Right atrium auricular region (tissue), 2 donors: ENCODE measurements around the gene BOC. TPM values are rescaled to one million over a fixed set of nuclear protein-coding genes. Genes with fewer than 3 reads are reported as not detected.

ENCODE experiments used
- DNase-seq: peaks from one replicate; pipeline ENCODE4 v3.0.0-alpha.2; 2019; ENCODE audit warnings: low spot score
- H3K27ac ChIP-seq, 2 donors: fragments of 200-600 bp; sonication (generic); 1 replicate in 1 of 2; 2 replicates in 1 of 2; pipeline ENCODE4 v1.5.1; 2016 to 2019
- H3K27me3 ChIP-seq, 2 donors: fragments of 200-600 bp; sonication (generic); one replicate each; pipeline versions ENCODE4 v1.5.1 to v1.6.0; 2017 to 2019
- H3K36me3 ChIP-seq: fragments of 200-600 bp; sonication (generic); one replicate; pipeline ENCODE4 v1.5.1; 2016
- H3K4me1 ChIP-seq, 2 donors: fragments of 200-600 bp; sonication (generic); one replicate each; pipeline versions ENCODE4 v1.5.1 to v1.6.0; 2017 to 2019
- H3K4me3 ChIP-seq, 2 donors: fragments of 200-600 bp; sonication (generic); 1 replicate in 1 of 2; 2 replicates in 1 of 2; pipeline ENCODE4 v1.5.1; 2017 to 2019; ENCODE audit warnings: mild to moderate bottlenecking in 1 of 2, moderate library complexity in 1 of 2
- H3K9me3 ChIP-seq, 2 donors: fragments of 200-600 bp; sonication (generic); one replicate each; pipeline ENCODE4 v1.5.1; 2019
- total RNA-seq, 2 donors: library from RNA; depleted of rRNA; stranded (reverse); fragments of >200 nt; gene quantifications; one replicate each; pipeline ENCODE4 v1.1.0, GENCODE V29; 2016
- TF ChIP-seq, protein P1 (sequence below), 2 donors: fragments of 200-600 bp; sonication (generic); IDR thresholded peaks; one replicate each; pipeline ENCODE4 v1.5.1; 2019; ENCODE audit warnings: antibody characterized with exemption in 2 of 2

BOC gene
- total RNA-seq, 2 donors from 2014 or later: 10.6 to 15.4 TPM

DNA sequence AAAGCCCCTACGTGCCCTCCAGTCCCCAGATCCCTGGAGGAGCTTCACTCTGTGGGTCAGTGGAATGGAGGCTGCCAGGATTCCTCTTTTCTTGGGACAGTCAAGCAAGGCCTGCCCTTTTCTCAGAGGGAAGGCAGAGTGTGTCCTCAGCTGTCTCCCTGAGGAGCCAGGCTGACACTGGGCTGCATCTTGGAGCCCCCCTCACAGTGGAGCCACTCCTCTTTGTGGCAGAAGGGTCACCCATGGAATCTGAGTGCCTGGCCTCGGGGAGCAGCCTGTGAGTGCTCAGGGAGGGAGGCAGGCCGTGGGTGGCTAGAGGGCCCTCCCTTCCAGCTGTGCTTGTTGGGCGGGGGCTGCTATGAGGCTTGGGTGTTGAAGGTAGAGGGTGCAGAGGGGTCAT is 41.2 kb downstream of the BOC start:
- Histone ChIP-seq H3K4me1 (peaks cover 0 to 27% of the 10 kb centered on the region in 2 donors), H3K27ac (no peak overlapping the region), H3K4me3 (no peak overlapping the region), H3K36me3 (no peaks in the 10 kb centered on the region), H3K9me3 (no peaks in the 10 kb centered on the region), H3K27me3 (no peaks in the 10 kb centered on the region)
- no peak for DNase-seq
- TF ChIP-seq, protein P1, sequence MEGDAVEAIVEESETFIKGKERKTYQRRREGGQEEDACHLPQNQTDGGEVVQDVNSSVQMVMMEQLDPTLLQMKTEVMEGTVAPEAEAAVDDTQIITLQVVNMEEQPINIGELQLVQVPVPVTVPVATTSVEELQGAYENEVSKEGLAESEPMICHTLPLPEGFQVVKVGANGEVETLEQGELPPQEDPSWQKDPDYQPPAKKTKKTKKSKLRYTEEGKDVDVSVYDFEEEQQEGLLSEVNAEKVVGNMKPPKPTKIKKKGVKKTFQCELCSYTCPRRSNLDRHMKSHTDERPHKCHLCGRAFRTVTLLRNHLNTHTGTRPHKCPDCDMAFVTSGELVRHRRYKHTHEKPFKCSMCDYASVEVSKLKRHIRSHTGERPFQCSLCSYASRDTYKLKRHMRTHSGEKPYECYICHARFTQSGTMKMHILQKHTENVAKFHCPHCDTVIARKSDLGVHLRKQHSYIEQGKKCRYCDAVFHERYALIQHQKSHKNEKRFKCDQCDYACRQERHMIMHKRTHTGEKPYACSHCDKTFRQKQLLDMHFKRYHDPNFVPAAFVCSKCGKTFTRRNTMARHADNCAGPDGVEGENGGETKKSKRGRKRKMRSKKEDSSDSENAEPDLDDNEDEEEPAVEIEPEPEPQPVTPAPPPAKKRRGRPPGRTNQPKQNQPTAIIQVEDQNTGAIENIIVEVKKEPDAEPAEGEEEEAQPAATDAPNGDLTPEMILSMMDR (IDR thresholded peaks at IDR 0.05): no peak

DNA sequence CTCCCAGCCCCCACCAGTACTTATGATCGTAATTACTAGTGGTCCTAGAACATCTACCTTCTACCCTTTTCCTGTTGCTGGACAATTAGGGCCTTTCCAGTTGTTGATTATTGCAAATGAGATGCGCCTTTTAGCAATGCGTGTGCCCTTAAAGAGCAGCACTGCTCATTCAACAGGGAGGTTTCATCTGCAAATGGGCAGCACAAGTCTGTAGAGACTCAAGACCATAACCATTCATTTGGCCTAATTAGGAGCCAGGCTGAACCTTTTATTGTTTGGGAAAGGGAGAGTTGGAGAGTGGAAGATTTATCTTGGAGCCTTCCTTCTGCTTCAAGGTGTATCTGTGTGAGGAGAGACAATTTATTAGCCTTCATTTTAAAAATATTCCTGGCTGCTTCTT is 42.3 kb downstream of the BOC start:
- DNase-seq: no peak

DNA sequence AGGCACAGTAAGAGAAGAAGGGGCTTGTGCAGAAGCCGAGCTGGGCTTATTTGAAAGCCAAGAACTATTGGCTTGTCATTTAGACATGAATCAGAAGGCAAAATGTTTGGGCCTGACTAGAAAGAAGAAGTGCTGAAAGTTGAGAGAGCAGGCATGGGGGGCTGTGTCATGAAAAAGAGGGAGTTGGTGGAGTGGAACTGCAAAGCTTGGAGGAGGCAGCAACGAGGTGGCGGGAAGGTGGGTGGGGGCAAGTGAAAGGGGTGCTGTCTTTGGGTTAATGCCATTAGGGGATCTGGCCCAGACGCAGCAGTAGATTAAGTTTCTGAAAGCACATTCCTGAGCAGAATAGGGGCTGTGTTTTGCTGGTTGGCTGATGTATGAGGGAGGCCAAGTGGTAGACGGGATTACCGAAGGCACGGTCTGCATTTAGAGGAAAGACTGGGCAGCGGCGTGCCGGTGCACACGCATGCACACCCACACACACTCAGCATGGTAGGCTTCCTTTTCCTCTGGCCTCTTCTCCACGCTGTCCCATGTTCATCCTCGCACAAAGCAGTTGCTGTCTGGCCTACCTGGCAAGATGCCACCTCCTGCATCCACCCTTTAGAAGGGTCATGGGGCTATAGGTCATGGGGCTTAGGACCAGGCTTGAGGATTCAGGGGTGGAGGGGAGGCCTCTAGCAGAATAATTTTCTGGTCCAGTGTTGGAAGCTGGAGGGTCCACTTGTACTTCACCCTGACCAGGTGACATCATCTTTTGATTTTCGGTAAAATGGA is 43.0 kb downstream of the BOC start:
- H3K9me3 ChIP-seq: no peaks in the 10 kb centered on the region
- TF ChIP-seq, protein P1 (IDR thresholded peaks at IDR 0.05): no peak
- H3K27ac ChIP-seq: peak overlapping the region; percentile 14 to 29
- H3K4me3 ChIP-seq: no peak overlapping the region
- H3K36me3 ChIP-seq: no peaks in the 10 kb centered on the region
- no peak for DNase-seq
- H3K27me3 ChIP-seq: no peaks in the 10 kb centered on the region
- H3K4me1 ChIP-seq: peaks cover 0 to 13% of the 10 kb centered on the region in 2 donors

More for the DNA sequence above, 42.3 kb downstream of the BOC start:
- peak overlapping the region in 1 of 2 donors; percentile 14 for H3K27ac ChIP-seq
- no peaks in the 10 kb centered on the region for H3K27me3 ChIP-seq
- no peaks in the 10 kb centered on the region for H3K36me3 ChIP-seq
- no peaks in the 10 kb centered on the region for H3K9me3 ChIP-seq
- TF ChIP-seq, protein P1 (IDR thresholded peaks at IDR 0.05): no peak
- H3K4me3 ChIP-seq: no peak overlapping the region
- peaks cover 0 to 16% of the 10 kb centered on the region in 2 donors for H3K4me1 ChIP-seq

DNA sequence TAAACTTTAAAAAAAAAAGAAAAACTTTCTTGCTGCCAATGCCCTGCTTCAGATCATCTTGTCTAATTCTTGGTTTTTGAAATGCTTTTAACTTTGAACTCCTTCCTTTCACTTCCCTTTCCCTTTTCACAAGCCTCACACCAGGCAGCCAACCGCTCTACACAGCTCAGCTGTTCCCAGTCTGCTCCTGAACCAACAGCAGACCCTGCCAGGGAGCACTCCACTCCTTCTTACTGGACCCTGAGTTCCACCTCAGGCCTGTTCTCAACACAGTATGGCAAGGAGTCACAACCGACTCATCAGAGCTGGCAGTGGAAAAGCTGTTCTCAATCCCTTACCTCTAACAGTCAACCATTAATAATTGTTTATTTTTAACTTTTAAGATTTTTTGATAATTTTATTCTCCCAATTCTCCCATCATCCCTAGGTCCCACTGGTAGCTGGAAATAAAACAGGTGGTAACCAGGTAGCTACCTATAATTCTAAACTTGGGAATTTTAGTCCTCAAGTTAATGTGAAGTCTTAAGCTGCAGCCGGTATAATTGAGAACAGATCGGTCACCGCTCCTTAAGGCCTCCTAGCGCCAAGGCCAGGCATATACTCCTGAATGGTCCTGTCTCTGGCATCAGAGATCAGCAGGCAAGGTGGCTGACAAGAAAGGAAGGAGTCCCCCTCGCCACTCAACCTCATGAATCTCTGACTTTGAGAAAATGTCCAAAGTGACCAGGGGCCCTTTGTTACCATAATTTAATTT is 43.9 kb downstream of the BOC start:
- TF ChIP-seq, protein P1 (IDR thresholded peaks at IDR 0.05): no peak
- no peak for DNase-seq
- H3K27me3 ChIP-seq: no peaks in the 10 kb centered on the region
- no peaks in the 10 kb centered on the region for H3K9me3 ChIP-seq
- H3K4me3 ChIP-seq: no peak overlapping the region
- no peaks in the 10 kb centered on the region for H3K36me3 ChIP-seq
- H3K4me1 ChIP-seq: peaks cover 0 to 13% of the 10 kb centered on the region in 2 donors
- peak overlapping the region in 1 of 2 donors; percentile 3 for H3K27ac ChIP-seq

DNA sequence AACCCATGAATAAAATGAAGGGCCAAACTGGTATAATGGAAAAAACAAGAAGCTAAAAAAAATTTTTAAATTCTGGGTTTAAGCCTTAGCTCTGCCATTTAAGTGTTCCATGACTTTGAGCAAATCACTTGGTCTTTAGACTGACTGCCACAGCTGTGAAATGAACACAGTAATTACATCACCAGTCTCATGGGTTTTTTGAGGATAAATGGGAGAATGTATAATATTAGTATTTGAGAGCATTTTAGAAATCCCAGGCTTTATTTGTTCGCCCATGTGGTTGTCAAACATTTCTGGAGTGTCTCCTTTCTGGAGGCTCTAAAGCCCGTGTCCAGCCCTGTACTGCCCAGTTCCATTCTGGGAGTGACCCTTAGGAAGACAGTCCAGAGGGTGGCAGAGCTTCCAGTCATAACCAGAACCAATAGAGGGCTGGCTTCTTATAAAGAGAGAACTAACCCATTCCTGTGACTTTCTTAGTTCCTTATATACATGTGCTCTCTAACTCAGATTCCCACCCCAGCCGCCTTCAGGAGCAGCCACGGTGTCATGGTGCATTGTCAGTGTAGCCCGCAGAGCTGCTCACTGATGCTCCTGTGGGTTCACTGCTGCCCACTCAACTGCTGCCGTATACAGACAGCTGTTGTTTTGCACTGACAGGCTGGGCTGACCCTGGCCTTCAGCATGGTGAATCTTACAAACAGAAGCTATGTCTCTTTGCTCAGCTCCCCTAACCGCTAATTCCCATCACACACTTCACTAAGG is 44.7 kb downstream of the BOC start:
- Histone ChIP-seq H3K36me3 (no peaks in the 10 kb centered on the region), H3K4me3 (no peak overlapping the region), H3K27ac (peak overlapping the region in 1 of 2 donors; percentile 3), H3K4me1 (peaks cover 0 to 16% of the 10 kb centered on the region in 2 donors), H3K27me3 (no peaks in the 10 kb centered on the region), H3K9me3 (no peaks in the 10 kb centered on the region)
- no peak for DNase-seq
- TF ChIP-seq, protein P1 (IDR thresholded peaks at IDR 0.05): no peak
